Hematopoietic multipotent progenitor cell treated with erythropoietin and hydrocortisone succinate and interleukin-3 and kit ligand, for 17 days (in vitro differentiated cells): ENCODE results near the gene PRELID3B.
A peak's percentile ranks its signal among the peaks of the same experiment; 100 is the strongest.
"Not testable (repeated sequence)": the region's sequence is repeated elsewhere in the genome, so short reads cannot be mapped to it uniquely, and the experiment has no call there.

ENCODE experiments used
- DNase-seq: peaks from one replicate; pipeline ENCODE4 v3.0.0-alpha.2; 2015; ENCODE audit warnings: low spot score

Gene PRELID3B

DNA sequence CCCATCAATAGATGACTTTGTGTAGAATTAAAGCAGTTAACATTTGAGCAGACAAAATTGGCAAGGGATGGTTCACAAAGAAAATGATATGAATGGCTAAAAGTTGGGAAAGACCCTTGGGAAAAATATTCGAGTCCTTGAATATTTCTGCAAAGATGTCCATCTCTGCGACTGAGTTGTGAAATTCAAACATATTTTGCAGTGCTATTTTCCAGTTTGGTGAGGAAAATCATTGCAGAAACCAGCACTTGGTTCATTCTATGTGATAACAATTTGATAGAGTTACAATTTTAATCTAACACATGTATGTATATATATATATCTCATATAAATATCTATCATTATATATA lies 6.1 kb upstream of the PRELID3B start:
- DNase-seq, result no peak

DNA sequence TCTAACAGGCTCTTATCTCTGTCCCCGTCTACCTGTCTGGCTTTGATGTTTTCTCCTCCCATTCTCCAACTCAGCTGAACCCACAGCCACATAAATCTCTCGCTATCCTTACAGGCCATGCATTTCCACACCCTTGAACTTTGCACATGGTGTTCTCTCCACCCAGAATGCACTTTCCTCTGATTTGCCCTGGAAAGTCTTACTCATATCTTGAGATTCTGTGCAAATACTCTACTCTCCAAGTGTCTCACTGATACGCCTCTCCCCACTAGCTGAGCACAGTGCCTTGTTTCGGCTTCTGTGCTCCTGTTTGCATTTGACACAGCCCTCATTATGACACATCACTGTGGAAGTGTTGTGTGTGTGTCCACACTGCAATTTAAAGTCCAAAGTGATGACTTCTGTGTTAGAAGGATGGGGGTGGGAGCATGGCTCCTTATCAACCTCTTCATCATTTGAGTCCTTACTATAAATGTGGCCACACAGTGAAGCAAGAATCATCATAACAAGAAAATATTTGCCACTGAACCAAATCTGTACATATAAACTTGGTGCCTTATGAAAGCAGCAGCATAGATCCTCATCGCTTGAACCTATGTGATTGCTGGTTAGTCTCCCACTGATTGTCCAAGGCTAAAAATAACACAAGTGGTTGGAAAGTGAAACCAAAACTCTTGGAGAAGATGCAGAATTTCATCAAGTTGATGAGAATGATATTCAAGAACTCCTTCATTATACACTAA lies 5.5 kb upstream of the PRELID3B start:
- no peak for DNase-seq

DNA sequence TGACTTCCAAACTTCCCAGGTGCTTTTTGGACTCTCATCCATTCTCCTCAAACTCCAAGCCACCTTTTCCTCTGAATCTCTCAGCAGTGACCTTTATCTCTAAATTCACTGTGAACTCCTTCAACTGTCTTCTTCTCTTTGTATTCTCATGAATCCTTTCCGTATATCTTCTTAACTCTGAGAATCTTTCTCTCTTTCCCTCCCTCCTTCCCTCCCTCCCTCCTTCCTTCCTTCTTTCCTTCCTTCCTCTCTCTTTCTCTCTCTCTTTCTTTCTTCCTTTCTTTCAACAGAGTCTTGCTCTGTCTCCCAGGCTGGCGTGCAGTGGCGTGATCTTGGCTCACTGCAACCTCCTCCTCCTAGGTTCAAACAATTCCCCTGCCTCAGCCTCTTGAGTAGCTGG lies 4.3 kb upstream of the PRELID3B start:
- no peak for DNase-seq

DNA sequence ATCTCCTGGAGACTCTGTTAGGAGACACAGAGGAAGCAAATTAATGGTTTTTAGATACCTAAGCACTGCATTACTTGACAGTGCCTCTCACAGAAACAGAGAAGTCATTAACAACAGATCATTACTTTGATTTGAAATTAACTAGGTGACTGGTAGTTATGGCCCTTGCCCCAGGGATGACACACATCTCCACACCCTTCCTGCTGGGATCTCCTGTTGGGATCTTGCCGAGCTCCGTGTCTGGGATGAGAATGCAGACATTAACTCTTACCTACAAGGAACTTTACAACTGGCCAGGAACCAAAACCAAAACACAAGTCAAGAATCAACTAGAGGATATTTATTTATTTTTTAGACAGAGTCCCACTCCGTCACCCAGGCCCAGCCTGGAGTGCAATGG lies 2.2 kb upstream of the PRELID3B start:
- no peak for DNase-seq

- no peak for DNase-seq
Observed at GRCh38 chr20:59044295-59044694, 1.7 kb upstream of the PRELID3B start.

DNA sequence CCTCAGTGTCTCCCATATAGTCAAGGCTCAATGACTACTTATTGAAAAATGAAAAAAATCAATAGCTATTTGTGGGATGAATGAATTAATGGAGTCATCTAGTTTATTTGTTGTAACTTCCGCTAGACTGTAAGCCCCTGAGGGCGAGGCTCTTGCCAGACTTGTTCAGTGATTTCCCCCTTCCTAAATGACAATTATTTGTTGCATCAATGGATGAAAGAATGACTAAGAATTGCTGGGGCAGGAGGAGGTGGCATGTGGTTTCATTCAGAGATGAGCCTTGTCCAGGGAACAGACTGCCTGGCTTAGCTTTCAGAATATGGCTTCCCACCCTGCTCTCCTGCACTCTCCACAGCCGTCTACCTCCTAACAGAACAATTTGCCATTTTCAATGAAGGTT lies 1.1 kb upstream of the PRELID3B start:
- DNase-seq, result no peak

DNA sequence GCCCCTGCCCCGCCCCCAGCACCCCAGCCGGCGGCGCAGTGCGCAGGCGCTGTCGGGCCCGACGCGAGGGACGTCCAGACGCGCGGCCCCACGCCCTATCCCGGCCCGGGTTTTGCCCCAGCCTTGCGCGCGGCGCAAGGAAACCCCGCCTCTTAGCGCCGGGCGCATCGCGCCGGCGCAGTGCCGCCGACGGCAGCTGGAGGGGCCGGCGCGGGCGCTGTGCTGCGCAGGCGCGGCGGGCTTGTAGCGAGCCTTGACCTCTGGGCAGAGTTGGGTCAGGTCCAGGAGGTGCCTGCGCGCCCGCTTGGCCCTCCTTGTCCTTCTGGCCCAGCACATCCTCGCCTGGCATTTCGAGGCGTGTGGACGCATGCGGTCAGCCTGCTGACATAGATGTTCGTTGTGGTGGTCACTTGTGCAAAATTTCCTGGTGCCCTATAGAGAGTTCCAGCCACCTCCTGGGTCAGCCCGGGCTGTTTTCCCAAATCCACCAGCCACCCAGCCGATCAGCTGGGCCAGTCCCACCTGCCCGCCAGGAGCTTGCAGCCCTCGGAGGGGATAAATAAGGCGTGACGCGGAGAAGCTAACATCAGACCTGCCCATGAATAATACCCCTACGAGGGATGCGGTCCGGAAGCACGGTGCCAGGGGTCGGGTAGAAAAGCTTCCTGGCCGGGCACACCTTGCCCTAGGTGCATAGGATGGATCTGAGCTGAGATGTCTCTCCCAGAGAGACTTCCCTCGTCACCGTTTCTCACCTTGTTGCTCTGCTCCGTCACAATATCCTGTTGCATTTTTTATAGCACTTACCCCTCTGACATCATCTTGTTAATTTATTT lies 428 bp upstream of the PRELID3B start:
- peak; percentile 97 for DNase-seq

- DNase-seq, result not testable (repeated sequence)
Observed at GRCh38 chr20:59041487-59041886, 1.1 kb downstream of the PRELID3B start.

GRCh38 chr20:59040667-59041066 lies 1.9 kb downstream of the PRELID3B start:
- no peak for DNase-seq

DNA sequence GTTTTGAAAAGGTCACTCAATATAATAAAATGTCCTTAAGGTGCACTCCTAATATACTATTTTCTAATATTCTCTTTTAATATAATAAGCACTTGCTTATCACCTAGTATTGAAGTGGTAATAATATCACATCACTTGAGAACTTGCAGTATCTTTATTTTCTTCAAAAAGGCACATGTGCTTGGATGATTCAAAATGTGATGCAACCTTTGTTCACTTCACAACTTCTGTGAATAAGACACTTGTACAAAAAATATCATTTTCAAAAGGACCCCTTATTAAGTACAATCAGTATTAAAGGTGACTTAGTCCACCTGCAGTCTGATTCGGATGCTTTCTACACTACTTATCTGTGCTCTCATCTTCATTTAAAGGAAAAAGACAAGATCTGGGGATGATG lies 3.4 kb downstream of the PRELID3B start:
- DNase-seq, result no peak

DNA sequence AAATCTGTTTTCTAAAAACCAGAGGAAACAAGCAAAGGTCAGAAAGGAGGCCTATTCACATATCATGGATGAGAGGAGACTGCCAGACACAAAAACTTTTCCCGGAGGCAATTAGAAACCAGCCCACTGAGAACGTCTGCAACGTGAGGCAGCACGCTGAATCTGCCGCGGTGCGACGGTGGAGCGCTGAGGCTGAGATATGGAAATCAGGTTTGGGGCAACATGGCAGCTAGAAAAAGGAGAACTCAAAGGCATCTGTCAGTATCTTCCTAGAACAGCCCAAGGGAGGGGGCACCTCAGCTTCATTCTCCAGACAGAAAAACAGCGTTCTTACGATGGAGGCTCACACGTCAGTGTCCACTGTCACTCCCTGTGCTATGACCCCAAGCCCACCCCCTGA lies 5.2 kb downstream of the PRELID3B start:
- no peak for DNase-seq

DNA sequence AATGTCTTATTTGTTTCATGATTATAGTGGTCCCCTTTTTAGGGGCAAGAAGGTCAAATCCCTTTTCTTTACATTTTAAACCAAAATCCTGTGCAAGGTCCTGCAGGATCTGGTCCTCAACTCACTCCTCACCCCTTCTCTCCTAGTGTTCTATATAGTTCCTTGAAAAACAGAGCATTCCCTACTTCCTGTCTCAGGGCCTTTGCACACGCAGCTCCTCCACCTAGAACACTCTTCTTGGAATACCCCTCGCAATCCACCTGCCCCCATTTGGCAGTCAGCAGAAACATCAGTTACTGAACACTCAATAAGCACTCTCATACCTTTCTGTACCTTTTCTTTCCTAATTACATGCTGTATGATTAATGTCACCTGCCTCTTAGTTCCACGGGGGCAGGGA lies 7.2 kb downstream of the PRELID3B start:
- DNase-seq, result no peak

DNA sequence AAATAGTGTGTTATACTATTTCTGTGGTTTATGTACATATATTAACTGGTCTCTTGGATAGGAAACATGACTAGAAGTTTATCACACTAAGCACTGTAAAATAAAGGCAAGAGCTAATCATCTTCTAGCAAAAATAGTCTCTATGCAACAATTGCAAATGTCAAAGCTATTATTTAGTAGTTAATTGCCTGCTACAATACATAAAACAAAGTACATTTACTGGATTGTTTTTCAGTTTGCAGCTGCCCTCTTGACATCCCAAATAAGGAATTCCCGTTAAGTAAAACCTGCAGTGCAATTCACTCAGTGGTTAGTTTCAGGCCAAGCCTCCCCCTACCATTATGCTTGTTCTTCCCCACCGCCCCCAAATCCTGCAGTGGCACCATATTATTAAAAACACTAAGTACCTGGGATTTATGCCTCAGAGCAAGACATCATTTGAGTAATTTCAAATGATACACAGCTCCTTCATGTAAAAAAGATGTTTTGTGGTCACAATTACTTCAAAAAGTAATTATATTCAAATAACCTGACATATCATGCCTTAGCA lies 8.9 kb downstream of the PRELID3B start:
- DNase-seq, result no peak

DNA sequence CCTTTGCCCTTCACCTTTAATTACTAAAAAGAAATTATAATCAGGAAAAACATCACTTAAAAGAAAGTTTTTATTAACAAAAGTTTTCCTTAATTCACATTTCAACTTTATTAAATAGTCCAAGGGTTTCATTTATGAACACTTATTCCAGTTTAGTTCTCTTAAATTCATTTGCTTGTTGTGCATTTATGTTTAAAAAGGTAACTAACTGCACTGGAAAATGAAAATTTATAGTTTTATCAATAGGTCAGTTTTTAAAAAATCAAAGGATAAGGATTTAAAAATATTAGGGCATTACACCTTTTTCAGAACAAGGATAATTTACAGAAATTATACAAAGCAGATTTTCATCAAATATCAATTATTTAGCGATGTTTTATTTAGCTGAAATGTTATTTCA lies 9.5 kb downstream of the PRELID3B start:
- no peak for DNase-seq

- DNase-seq, result no peak
Observed at GRCh38 chr20:59032713-59033059, 9.9 kb downstream of the PRELID3B start.

DNA sequence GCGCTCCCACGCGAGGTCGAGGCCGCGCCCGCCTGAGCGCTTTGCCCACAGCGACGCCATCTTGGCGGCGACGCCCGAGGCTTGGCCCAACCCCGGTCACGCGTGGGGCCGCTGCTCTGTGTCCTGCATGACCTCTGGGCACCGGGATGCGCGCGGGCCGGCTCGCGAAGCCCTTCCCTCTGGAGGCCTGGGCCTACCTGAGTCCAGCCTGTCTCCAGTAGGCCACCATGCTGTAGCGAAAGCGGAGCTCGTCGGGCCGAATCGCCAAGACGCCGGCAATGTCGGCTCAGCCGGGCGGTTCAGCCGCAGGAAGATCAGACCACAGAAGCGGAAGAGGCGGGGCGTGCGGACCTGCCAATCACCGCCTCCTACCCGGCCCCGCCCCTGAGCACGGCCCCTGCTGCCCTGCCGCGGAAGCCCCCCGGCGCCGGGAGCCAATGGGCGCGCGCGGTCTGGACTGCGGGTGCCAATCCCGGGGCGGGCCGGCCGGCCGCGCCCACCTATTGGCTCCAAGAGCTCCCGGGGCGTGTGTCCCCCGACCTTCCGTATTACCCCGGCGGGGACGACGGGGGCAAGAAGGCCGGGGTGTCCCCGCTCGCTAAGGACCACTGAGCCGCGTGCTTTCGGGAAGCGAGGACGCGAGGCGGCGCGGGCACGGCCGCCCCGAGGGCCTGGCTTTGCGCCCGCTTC lies 10.4 kb downstream of the PRELID3B start, which contains the start of gene ATP5F1E:
Gene ATP5F1E, minus strand, starts transcription at position 313 of the 690 bp plus-strand sequence. Its CDS starts 84 bp downstream, at position 229.
- peak; percentile 92 for DNase-seq

DNA sequence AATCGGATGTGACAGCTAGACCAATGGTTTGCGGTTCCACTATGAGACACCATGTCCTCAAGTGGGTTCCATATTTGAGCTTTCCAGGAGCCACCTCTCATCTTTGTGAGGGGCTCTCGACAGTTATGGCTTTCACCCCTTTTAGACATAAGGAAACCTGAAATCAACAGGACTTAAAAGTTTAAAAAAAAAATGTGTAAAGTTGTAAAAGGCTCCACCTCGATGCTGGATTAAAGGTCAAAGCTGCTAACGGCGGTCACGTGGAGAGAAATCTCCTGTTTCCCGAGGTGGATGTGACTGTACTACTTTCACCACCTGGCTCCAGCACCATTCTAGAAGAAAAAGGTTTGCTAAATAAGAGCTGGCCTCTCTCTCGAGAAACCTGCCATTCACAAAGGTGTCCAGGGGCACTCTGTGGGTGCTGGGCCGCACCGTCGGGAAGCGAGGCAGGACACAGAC lies 11.0 kb downstream of the PRELID3B start:
- no peak for DNase-seq

DNA sequence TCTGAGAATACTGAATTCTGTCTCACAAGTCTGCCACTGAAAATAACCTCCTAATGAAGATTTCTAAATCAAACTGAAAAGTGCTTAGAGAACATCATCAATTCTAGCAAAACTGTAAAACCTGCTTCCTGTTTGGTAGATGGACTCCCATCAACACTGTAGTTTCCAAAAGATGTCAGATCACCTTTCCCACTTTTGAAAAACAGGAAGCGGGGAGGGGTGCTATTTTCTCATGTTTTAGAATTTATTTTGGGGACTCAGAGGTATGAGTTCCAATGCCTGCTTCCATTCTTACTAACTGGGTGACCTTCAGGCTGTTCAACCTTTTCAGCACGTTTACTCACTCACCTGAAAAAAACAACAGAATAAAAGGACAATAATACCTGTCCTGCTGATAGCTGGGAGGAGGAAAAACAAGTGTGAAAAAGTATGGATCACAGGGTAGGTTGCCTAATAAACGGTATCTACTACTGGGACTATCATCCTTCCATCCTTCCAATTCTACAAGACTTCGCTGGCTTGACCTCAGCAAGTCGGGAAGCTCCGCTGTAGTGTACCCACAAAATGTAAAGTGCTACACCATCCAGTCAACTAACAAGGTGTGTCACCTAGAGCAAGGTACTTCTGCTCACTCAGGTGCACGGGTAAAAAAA lies 11.5 kb downstream of the PRELID3B start:
- DNase-seq, result no peak

GRCh38 chr20:59028812-59029211 lies 13.8 kb downstream of the PRELID3B start:
- no peak for DNase-seq

DNA sequence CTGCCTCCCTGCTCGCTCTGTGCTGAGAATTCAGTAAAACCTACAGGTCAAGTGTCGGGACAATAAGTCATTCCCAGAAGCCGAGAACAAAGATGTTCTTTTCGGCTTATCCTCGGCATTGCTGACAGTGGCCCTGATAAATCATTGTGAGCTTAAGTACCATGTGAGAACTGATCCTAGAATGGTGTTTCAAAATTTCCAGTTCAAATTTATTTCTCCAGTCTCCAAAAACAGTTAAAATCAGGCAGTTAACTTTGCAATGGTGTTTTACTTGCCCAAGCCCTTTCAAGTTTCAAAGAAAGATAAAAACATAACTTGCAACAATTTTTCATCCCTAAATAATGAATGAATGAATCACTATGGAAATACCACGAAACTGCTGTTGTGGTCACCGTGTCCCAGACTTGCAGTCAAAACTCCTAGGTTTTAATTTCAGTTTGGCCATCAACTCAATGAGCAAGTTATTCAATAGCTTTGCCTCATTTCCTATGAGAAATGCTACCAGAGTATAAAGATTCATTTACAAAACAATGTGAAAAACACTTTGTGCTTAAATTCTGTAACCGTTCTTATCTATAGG lies 14.8 kb downstream of the PRELID3B start:
- no peak for DNase-seq

- no peak for DNase-seq
Observed at GRCh38 chr20:59026904-59027740, 15.5 kb downstream of the PRELID3B start.
